CD14-positive monocyte (primary cell): ENCODE data around the gene THSD4. TPM values are rescaled to one million over a fixed set of nuclear protein-coding genes. Genes with fewer than 3 reads are reported as not detected.

Source experiments
- DNase-seq, 3 donors: peaks; one replicate each; pipeline ENCODE4 v3.0.0-alpha.2; 2011 to 2022
- H2AFZ ChIP-seq: 2 replicates; pipeline ENCODE4 v1.6.0; 2012; ENCODE audit warnings: mild to moderate bottlenecking, low read depth, low read length, inconsistent platforms; ENCODE audit not compliant: insufficient read depth, poor library complexity, severe bottlenecking
- H3K27ac ChIP-seq, 2 donors: 1 replicate in 1 of 2; 2 replicates in 1 of 2; pipeline ENCODE4 v1.5.1; 2012 to 2013; ENCODE audit warnings: low read length in 2 of 2, control low read depth in 1 of 2, inconsistent platforms in 1 of 2, low read depth in 1 of 2, mild to moderate bottlenecking in 1 of 2
- H3K27me3 ChIP-seq, 2 donors: one replicate each; pipeline versions ENCODE4 v1.6.0 to v1.6.1; 2011 to 2013; ENCODE audit warnings: low read length in 2 of 2; ENCODE audit not compliant: control insufficient read depth in 2 of 2, insufficient read depth in 2 of 2
- H3K36me3 ChIP-seq, 2 donors: replicated peaks in 1 of 2; 1 replicate in 1 of 2; 2 replicates in 1 of 2; pipeline versions ENCODE4 v1.5.1 to v1.6.1; 2012 to 2013; ENCODE audit warnings: low read length in 2 of 2, control low read depth in 1 of 2, inconsistent platforms in 1 of 2, mild to moderate bottlenecking in 1 of 2; ENCODE audit not compliant: insufficient read depth in 2 of 2, control insufficient read depth in 1 of 2
- H3K4me1 ChIP-seq, 2 donors: 1 replicate in 1 of 2; 2 replicates in 1 of 2; pipeline versions ENCODE4 v1.5.1 to v1.6.1; 2012 to 2013; ENCODE audit warnings: low read length in 2 of 2, control low read depth in 1 of 2, inconsistent platforms in 1 of 2, mild to moderate bottlenecking in 1 of 2, moderate library complexity in 1 of 2; ENCODE audit not compliant: insufficient read depth in 2 of 2, control insufficient read depth in 1 of 2
- H3K4me2 ChIP-seq: replicated peaks from 2 replicates; pipeline ENCODE3; 2012; ENCODE audit warnings: low read length, moderate library complexity, mild to moderate bottlenecking; ENCODE audit not compliant: poor library complexity, severe bottlenecking; ENCODE audit errors: extremely low read depth
- H3K4me3 ChIP-seq, 3 experiments: fragments of 200-600 bp in 1 of 3; sonication (generic) in 1 of 3; replicated peaks in 1 of 3; 1 replicate in 2 of 3; 2 replicates in 1 of 3; pipeline ENCODE4 v1.5.1; 2011 to 2013; ENCODE audit warnings: low read length in 3 of 3, mild to moderate bottlenecking in 3 of 3, control low read depth in 2 of 3, low read depth in 2 of 3, inconsistent platforms in 1 of 3, moderate library complexity in 1 of 3
- H3K79me2 ChIP-seq: 2 replicates; pipeline ENCODE4 v1.6.0; 2012; ENCODE audit warnings: mild to moderate bottlenecking, control low read depth, inconsistent platforms, low read length, moderate library complexity; ENCODE audit not compliant: insufficient read depth
- H3K9ac ChIP-seq: 2 replicates; pipeline ENCODE4 v1.6.0; 2017; ENCODE audit warnings: low read length, mild to moderate bottlenecking; ENCODE audit not compliant: insufficient read depth, poor library complexity, severe bottlenecking
- H3K9me3 ChIP-seq, 2 donors: replicated peaks in 1 of 2; 1 replicate in 1 of 2; 2 replicates in 1 of 2; pipeline versions ENCODE4 v1.5.1 to v1.6.1; 2012 to 2013; ENCODE audit warnings: low read length in 2 of 2, control low read depth in 1 of 2; ENCODE audit not compliant: control insufficient read depth in 1 of 2, insufficient read depth in 1 of 2
- H4K20me1 ChIP-seq: 2 replicates; pipeline ENCODE4 v1.6.0; 2012; ENCODE audit warnings: mild to moderate bottlenecking, low read length, control low read depth, moderate library complexity; ENCODE audit not compliant: insufficient read depth
- H3K27ac Mint-ChIP-seq, 7 donors: one replicate each; pipeline ENCODE4 v1.8.0; 2020; ENCODE audit warnings: mild to moderate bottlenecking in 7 of 7, mixed read lengths in 7 of 7, moderate library complexity in 6 of 7, inconsistent platforms in 2 of 7
- H3K27me3 Mint-ChIP-seq, 3 donors: one replicate each; pipeline ENCODE4 v1.8.0; 2021 to 2022; ENCODE audit warnings: low read depth in 3 of 3, mild to moderate bottlenecking in 3 of 3, mixed read lengths in 3 of 3, moderate library complexity in 3 of 3, inconsistent platforms in 1 of 3
- H3K36me3 Mint-ChIP-seq, 2 donors: one replicate each; pipeline ENCODE4 v1.8.0; 2020; ENCODE audit warnings: mixed read lengths in 2 of 2, inconsistent platforms in 1 of 2, mild to moderate bottlenecking in 1 of 2
- H3K4me1 Mint-ChIP-seq: one replicate; pipeline ENCODE4 v1.8.0; 2020; ENCODE audit warnings: mild to moderate bottlenecking, mixed read lengths
- H3K4me3 Mint-ChIP-seq, 2 donors: one replicate each; pipeline ENCODE4 v1.8.0; 2020; ENCODE audit warnings: mild to moderate bottlenecking in 2 of 2, mixed read lengths in 2 of 2, moderate library complexity in 1 of 2
- H3K9me3 Mint-ChIP-seq, 7 donors: one replicate each; pipeline ENCODE4 v1.8.0; 2020 to 2022; ENCODE audit warnings: mixed read lengths in 7 of 7, mild to moderate bottlenecking in 6 of 7, moderate library complexity in 6 of 7, inconsistent platforms in 2 of 7
- WGBS: methylation state at CpG from one replicate; pipeline ENCODE4 v1.1.5; 2013; ENCODE audit warnings: missing lambda C conversion rate; ENCODE audit not compliant: insufficient coverage; 5-methylcytosine and 5-hydroxymethylcytosine counted together
- intact Hi-C, 2 donors: fragments of 100-400 bp; cut with micrococcal nuclease; formaldehyde crosslinking; loops; one replicate each; pipeline versions ENCODE4 v1.15.0 to v1.15.1; 2023
- polyA plus RNA-seq, 3 donors: library from polyadenylated mRNA; depleted of rRNA in 1 of 3; unstranded in 2 of 3; stranded (reverse) in 1 of 3; fragments of 300-500 nt in 2 of 3; fragments of >200 nt in 1 of 3; fragmentation: Illumina TruSeq in 2 of 3; gene quantifications; 1 replicate in 2 of 3; 2 replicates in 1 of 3; pipeline ENCODE4 v1.2.3, GENCODE V29; 2012 to 2021
- TF ChIP-seq, protein P1 (sequence below): fragments of 200-600 bp; IDR thresholded peaks from one replicate; pipeline ENCODE4 v1.8.0; 2022; ENCODE audit warnings: antibody characterized with exemption, mild to moderate bottlenecking

The THSD4 gene
- polyA plus RNA-seq, 3 donors = not detected

DNA sequence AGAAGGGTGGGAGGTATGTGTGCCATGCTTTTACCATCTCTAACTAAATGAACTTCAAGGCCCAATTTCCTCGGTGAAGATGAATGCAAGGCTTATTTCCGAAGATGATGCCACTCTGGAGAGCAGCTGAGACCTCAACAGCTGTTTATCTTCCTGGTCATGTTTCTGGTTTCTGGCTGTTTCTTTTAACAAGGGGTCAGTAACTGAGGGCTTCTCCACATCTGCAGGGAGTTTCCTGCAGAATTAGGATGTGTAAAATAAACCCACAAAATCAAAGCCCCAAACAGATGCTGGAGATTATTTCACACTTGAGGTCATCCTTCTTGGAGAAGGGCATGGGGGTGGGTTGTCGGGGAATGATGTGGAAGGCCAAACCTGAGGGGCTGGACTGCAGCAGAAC is 220.3 kb downstream of the THSD4 start:
- Histone ChIP-seq H2AFZ (no peak overlapping the region), H3K9me3 (no peaks in the 10 kb centered on the region), H3K27ac (no peak overlapping the region), H3K4me3 (no peak overlapping the region), H3K36me3 (no peaks in the 10 kb centered on the region), H3K4me1 (no peaks in the 10 kb centered on the region), H3K9ac (no peak overlapping the region), H3K4me2 (no peak overlapping the region), H3K27me3 (no peaks in the 10 kb centered on the region), H3K79me2 (no peaks in the 10 kb centered on the region), H4K20me1 (no peaks in the 10 kb centered on the region)
- Mint-ChIP-seq H3K9me3 (no peaks in the 10 kb centered on the region), H3K4me3 (no peak overlapping the region), H3K27ac (no peak overlapping the region), H3K36me3 (no peaks in the 10 kb centered on the region), H3K27me3 (peaks cover 4 to 9% (median 5%) of the 10 kb centered on the region in 3 donors), H3K4me1 (no peaks in the 10 kb centered on the region)
- no CpG with 5 or more reads among the region's 3 CpGs for WGBS
- intact Hi-C loops = no loop called here
- TF ChIP-seq, protein P1, sequence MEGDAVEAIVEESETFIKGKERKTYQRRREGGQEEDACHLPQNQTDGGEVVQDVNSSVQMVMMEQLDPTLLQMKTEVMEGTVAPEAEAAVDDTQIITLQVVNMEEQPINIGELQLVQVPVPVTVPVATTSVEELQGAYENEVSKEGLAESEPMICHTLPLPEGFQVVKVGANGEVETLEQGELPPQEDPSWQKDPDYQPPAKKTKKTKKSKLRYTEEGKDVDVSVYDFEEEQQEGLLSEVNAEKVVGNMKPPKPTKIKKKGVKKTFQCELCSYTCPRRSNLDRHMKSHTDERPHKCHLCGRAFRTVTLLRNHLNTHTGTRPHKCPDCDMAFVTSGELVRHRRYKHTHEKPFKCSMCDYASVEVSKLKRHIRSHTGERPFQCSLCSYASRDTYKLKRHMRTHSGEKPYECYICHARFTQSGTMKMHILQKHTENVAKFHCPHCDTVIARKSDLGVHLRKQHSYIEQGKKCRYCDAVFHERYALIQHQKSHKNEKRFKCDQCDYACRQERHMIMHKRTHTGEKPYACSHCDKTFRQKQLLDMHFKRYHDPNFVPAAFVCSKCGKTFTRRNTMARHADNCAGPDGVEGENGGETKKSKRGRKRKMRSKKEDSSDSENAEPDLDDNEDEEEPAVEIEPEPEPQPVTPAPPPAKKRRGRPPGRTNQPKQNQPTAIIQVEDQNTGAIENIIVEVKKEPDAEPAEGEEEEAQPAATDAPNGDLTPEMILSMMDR = no peak
- no peak for DNase-seq

DNA sequence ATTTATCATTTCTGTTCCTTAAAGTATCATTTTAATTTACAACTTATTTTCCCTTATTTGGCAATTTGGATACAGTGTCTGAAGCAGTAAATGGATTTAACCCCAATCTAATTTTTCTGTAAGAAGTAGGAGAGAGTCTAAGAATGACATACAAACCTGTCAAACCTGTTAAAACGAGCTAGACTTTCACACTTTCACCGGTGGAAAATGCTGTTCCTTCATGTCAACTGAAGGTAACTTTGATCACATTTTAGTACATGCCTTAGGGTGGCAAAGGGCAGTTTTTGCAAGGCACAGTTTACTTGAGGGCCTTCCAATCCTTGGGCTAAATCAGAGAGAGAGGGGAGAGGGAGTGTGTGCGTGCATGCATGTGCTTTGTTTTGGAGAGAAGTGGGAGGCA is 221.4 kb downstream of the THSD4 start:
- no peak overlapping the region for H3K4me3 Mint-ChIP-seq
- no peak overlapping the region for H3K4me2 ChIP-seq
- 85% methylated on average over 2 of the region's 3 CpGs for WGBS
- TF ChIP-seq, protein P1 = no peak
- DNase-seq = no peak
- peaks cover 2 to 8% (median 5%) of the 10 kb centered on the region in 3 donors for H3K27me3 Mint-ChIP-seq
- H3K79me2 ChIP-seq = no peaks in the 10 kb centered on the region
- H4K20me1 ChIP-seq = no peaks in the 10 kb centered on the region
- H3K4me1 Mint-ChIP-seq = no peaks in the 10 kb centered on the region
- H3K9ac ChIP-seq = no peak overlapping the region
- no peaks in the 10 kb centered on the region for H3K27me3 ChIP-seq
- intact Hi-C loops = no loop called here
- no peak overlapping the region for H3K27ac ChIP-seq
- H3K4me1 ChIP-seq = no peaks in the 10 kb centered on the region
- no peak overlapping the region for H3K4me3 ChIP-seq
- no peaks in the 10 kb centered on the region for H3K36me3 Mint-ChIP-seq
- no peak overlapping the region for H3K27ac Mint-ChIP-seq
- no peaks in the 10 kb centered on the region for H3K9me3 Mint-ChIP-seq
- no peaks in the 10 kb centered on the region for H3K9me3 ChIP-seq
- H3K36me3 ChIP-seq = no peaks in the 10 kb centered on the region
- no peak overlapping the region for H2AFZ ChIP-seq
